Adrenal gland (tissue), 5 donors: ENCODE measurements around the gene DFFB.

ENCODE experiments used
- CTCF ChIP-seq, 6 experiments: fragments of 450-650 bp in 4 of 6; fragments of 200-600 bp in 2 of 6; sonication (generic) in 1 of 6; IDR thresholded peaks; 1 replicate in 5 of 6; 2 replicates in 1 of 6; pipeline versions ENCODE4 v1.5.1 to v1.8.0; 2016 to 2021; ENCODE audit warnings: antibody characterized with exemption in 6 of 6, mild to moderate bottlenecking in 2 of 6, moderate library complexity in 1 of 6
- POLR2A ChIP-seq, 2 donors: fragments of 450-650 bp; IDR thresholded peaks; one replicate each; pipeline ENCODE4 v1.6.1; 2017; ENCODE audit warnings: antibody characterized with exemption in 2 of 2, mild to moderate bottlenecking in 2 of 2, moderate library complexity in 1 of 2
- donor health status: DM: no; HTN: no; CAD: no.

GRCh38 chr1:3807769-3808168 is 49.5 kb upstream of the DFFB start:
- no peak for TF ChIP-seq POLR2A (IDR thresholded peaks at IDR 0.05)
- TF ChIP-seq CTCF (IDR thresholded peaks at IDR 0.05), result no peak
